ENCODE measurements around the gene SRGAP2C.
"Not testable (repeated sequence)": the region's sequence is repeated elsewhere in the genome, so short reads cannot be mapped to it uniquely, and the experiment has no call there.

The SRGAP2C gene

GRCh38 chr1:121187914-121188313 lies 3.1 kb downstream of the SRGAP2C start:
- DNase-seq = not testable (repeated sequence)

- not testable (repeated sequence) for DNase-seq
Observed at GRCh38 chr1:121192512-121192911, 7.7 kb downstream of the SRGAP2C start.

- DNase-seq = not testable (repeated sequence)
Observed at GRCh38 chr1:121197095-121197882, 12.5 kb downstream of the SRGAP2C start.

- DNase-seq = not testable (repeated sequence)
Observed at GRCh38 chr1:121199763-121200162, 15.0 kb downstream of the SRGAP2C start.

- not testable (repeated sequence) for DNase-seq
Observed at GRCh38 chr1:121200232-121200631, 15.5 kb downstream of the SRGAP2C start.

- DNase-seq = not testable (repeated sequence)
Observed at GRCh38 chr1:121200985-121201981, 16.5 kb downstream of the SRGAP2C start.

GRCh38 chr1:121202986-121203385 lies 18.2 kb downstream of the SRGAP2C start:
- DNase-seq = not testable (repeated sequence)

- DNase-seq = not testable (repeated sequence)
Observed at GRCh38 chr1:121205786-121206711, 21.3 kb downstream of the SRGAP2C start.

GRCh38 chr1:121207328-121207727 lies 22.6 kb downstream of the SRGAP2C start:
- DNase-seq = not testable (repeated sequence)

- not testable (repeated sequence) for DNase-seq
Observed at GRCh38 chr1:121208375-121208774, 23.6 kb downstream of the SRGAP2C start.

- DNase-seq = not testable (repeated sequence)
Observed at GRCh38 chr1:121210778-121211177, 26.0 kb downstream of the SRGAP2C start.

GRCh38 chr1:121213491-121213890 lies 28.7 kb downstream of the SRGAP2C start:
- not testable (repeated sequence) for DNase-seq

- DNase-seq = not testable (repeated sequence)
Observed at GRCh38 chr1:121214544-121215156, 29.9 kb downstream of the SRGAP2C start.

GRCh38 chr1:121215699-121216417 lies 31.1 kb downstream of the SRGAP2C start:
- DNase-seq = not testable (repeated sequence)

- not testable (repeated sequence) for DNase-seq
Observed at GRCh38 chr1:121216676-121217075, 31.9 kb downstream of the SRGAP2C start.

GRCh38 chr1:121221770-121222169 lies 37.0 kb downstream of the SRGAP2C start:
- DNase-seq = not testable (repeated sequence)

- DNase-seq = not testable (repeated sequence)
Observed at GRCh38 chr1:121224714-121225113, 39.9 kb downstream of the SRGAP2C start.

- DNase-seq = not testable (repeated sequence)
Observed at GRCh38 chr1:121226295-121226904, 41.6 kb downstream of the SRGAP2C start.

- not testable (repeated sequence) for DNase-seq
Observed at GRCh38 chr1:121226925-121227324, 42.1 kb downstream of the SRGAP2C start.

- DNase-seq = not testable (repeated sequence)
Observed at GRCh38 chr1:121227544-121228330, 43.0 kb downstream of the SRGAP2C start.

Data from activated CD4-positive, alpha-beta T cell treated with anti-CD3 and anti-CD28 coated beads, Interleukin-2, amount 50 U/mL, for 1 hour (primary cell).